ENCODE results near the gene FBLN7.

FBLN7 gene

DNA sequence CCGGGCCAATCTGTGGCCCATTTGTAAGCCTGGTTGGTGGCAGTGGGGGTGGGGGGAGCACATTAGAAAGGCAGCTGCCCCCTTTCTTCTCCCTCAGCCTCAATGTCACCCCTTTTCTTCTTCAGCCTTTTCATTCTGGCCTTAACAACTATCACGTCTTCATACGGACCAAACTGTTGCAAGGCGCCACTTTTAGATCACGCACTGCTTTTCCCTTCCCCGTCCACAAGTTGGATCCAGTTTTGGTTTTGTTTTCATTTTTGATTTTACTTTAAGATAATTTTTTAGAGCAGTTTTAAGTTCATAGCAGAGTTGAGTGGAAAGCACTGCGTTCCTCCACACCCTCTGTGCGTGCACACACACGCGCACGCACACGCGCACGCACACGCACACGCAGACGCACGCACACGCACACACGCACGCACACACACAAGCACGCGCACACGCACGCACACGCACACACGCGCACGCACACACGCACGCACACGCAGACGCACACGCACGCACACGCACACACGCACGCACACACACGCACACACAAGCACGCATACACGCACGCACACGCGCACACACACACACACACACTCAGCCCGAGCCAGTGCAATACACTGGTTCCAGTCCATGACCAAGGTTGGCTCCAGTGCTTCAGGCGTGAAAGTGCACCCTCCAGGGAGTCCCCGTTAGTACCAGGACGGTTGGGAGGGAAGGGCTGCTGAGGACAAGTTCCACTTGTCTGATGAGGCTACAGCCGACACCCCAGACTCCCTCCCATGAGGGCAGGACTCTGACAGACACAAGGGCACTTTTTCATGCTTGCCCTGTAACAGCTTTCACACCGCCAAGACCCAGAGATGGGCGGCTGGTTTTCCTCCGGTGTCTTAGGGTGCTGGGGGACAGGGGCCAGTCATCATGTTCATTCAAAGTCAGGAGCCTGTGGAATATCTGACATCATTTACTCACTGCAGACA is 22.4 kb downstream of the FBLN7 start:
- DNase-seq, result no peak

DNA sequence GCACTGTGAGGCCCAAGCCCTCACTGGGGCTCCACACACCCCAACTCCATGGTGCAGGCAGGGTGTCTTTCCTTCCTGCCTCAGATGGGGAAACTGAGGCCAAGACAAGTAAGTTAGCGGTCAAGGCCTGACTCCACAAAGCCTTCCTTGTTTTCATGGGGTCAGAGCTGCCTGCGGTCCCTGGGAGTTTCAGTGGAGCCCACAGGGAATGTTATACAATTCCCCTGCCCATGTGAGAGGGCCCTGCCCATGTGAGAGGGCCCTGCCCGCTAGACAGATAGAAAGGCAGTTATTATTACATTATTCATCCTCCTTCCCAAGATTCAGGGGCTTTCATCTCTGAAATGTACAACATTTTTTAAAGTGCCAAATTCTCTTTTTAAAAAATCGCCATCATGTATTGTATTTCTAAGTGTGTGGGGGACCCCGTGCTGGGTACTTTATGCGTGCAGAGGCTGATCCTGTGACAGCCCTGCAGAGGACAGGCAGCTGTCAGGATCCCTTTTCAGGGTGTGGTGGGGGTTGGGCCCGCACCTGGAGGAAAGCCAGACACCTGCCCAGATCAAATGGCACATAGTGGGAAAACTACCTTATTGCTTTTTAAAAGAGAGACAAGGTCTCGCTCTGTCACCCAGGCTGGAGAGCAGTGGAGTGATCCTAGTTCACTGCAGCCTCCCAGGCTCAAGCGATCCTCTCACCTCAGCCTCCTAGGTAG is 23.4 kb downstream of the FBLN7 start:
- DNase-seq, result no peak

DNA sequence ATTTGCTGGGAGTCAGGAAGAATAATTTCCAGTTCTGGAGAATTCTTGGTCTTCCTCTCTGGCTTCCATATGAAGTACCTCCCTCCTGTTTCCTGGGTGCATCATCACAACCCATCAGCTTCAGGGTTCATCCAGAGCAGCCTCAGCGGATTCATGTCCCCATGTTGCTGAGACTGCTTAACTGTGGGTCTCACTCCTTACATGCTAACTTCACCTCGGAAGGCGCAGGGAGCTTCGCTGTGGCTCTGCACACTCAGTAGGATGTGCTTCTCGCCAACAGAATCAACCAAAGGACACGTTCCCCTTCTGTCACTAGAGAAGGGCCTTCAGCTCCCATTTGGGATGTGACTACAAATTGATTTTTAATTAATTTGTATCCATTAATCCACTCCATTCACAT is 24.2 kb downstream of the FBLN7 start:
- no peak for DNase-seq

DNA sequence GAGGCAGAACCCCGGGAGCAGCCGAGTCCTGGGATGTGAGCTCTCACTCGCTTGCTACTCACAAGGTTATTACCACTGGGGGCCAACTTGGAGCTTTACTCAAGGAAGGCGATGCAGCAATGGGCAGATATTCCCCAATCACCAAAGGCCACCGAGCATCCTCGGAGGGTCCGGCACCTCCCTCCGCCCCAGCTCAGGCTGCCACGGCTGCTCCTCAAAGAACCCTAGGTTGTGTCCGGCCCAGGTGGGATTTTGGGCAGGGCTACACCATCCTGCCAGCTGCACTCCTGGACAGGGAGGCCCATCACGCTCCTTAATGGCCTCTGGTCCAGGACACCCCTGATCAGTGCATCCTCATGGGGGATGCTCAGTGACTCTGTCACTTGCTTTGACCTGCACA is 24.8 kb downstream of the FBLN7 start:
- no peak for DNase-seq

DNA sequence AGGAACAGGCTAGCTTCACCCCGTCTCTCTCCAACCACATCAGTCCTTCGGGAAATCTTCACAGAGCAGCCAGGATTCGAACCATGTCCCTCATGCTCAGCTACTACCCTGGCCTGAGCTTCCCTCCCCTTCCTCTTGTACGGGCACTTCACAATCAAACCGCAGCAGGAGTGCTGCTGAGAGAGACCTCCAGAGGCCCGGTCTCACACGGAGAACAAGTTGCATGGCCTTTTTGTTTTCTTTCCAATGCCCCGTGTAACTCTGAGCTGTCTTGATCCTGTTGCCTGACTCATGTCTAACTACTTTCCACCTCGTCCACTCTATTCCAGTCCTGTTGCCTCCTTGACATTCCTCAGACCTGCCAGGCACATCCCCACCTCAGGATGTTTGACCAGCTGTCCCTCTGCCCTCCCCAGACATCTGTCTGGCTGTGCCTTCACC is 25.4 kb downstream of the FBLN7 start:
- no peak for DNase-seq

DNA sequence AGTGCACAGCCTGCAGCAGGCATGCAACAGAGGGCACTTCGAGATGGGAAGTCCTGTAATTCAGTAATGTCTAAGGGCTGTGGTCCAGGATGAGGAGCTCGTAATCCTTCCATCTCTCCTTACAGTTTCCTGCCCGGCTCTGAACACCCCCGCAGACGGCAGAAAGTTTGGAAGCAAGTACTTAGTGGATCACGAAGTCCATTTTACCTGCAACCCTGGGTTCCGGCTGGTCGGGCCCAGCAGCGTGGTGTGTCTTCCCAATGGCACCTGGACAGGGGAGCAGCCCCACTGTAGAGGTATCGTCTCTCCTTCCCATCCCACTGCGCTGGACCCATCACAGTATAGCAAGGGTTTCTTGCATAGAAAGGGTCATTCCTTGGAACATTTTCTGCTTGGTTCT is 26.7 kb downstream of the FBLN7 start:
- DNase-seq, result no peak

DNA sequence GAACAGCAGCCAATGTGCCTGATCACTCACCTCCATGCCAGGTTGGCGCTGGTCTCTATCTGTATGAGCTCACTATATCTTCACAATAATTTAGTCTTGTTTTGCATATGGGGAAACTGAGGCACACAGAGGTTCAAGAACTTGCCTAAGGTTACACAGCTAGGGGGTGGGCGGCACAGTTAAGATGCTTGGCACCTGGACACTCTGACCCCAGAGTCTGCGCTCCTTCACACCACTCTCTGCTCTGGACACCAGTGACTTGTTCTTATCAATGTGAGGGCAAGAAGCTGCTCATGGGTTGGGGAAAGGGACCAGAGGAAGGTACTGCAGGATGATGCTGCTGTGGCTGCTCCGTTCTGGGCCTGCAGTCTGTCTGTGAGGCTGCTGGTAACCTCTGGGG is 27.1 kb downstream of the FBLN7 start:
- no peak for DNase-seq

DNA sequence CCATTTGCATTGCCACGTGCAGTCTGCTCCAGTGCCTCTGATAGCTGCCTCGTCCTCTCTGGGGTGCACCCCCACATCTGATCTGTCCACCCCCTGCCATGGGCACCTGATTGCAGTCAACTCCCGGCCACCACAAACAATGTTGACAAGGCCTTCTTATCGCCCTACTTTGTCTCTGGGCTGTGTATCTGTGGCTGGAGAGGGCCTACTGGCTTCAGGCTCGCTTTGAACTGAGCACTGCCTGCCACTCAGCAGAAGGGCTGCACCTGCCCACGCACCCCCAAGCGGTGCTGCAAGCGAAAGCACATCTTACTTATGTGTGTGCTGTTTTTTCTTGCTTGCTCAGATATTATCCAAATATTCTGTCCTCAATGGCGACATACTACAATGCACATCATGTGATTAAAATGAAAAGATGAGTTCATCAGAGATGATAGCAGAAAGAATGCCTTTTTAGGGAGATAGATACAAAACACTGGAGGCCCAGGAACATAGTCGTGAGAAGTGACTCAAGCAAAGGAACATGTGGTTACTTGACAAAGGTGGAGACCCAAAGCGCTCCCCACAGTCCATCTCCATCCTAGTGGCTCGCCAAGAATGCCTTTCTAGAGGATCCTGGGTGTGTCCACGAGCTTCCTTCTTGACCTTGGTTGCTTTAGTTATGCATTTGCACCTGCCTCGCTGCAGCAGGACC is 28.8 kb downstream of the FBLN7 start:
- no peak for DNase-seq

DNA sequence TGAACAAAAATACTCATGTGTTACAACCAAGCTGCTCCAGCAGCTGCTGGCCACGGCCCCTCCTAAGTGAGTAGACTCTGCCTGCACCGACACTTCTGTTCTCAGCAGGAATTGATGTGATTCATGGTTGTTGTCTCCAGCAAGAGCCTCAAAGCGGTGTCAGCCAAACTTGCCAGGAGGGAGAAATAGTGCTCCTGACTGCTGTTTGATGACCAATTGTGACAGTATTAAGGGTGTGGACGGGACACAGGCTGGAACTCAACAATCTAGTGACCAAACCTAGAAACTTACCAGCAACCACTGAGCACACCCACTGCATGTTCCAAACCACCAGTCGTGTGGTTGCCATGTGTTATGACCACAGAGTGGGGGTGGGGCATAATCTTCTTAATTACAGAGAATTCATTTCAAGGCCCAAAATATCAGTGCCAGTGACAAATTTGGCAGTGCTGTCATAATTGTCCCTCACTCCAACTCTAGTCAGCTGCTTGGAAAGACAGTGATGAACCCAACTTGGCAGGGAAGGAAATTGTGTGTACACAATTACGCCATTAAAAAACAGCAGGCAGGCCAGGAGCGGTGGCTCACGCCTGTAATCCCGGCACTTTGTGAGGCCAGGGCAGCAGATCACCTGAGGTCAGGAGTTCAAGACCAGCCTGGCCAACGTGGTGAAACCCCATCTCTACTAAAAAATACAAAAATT is 30.4 kb downstream of the FBLN7 start:
- DNase-seq, result no peak

DNA sequence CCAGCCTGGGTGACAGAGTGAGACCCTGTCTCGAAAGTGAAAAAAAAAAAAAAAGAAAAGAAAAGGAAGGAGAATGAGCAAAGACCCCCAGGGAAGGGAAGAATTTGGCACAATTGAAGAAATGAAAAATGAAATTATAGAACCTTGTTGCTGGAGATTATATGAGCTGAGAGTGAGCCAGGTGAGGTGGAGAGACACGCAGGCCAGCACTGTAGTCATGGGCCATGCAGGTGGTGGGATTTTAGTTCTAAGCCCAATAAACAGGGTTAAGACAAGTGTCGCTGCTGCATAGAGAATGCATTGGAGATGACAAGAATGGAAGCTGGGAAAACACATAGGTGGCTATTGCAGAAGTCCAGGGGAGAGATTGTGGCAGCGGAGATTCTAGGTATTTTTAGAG is 32.3 kb downstream of the FBLN7 start:
- no peak for DNase-seq

DNA sequence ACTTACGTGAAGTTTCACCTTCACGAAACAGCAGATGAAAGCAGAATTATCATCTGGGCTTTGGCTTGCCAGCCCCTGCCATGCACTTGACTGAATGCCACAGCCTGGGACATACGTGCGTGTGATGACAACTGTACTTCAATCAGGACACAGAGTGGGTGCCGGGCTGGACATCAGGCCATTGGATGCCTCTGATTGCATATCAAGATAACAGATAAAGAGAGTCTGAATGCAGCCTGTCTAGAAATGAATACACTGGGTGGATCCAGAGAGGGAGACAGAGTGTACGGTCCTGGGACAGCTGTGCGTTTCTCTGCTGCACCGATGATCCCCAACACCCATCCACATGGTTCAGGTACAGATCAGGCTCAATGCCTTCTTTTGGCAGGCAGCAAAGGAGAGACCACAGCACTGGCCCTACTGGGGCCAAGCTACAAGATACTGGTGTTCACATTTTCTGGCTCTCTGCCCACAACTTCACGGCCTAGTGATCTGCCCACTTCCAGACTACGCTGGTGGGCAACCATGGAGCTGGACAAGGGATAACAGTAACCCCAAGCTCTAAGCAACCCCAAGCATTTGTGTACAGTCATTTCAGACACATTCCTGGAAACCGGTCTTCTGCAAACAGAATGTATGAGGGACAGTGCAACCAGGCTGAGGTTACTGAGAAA is 35.6 kb downstream of the FBLN7 start:
- no peak for DNase-seq

DNA sequence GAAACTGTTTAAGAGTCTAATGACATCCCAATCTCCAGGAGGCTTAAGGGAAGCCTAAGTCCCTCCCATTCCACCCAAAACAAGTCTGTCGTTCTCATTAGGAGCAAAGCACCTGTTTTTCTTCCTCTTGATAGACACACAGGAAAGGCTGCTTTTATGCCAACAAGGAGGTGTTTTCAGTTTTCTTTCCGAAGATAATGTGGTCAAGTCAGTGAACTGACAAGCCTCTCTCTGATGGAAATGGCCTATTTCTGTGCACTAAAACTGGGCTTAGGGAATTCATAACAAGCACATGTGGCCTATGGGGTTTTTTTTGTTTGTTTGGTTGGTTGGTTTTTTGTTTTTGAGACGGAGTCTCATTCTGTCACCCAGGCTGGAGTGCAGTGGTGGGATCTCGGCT is 36.2 kb downstream of the FBLN7 start:
- no peak for DNase-seq

DNA sequence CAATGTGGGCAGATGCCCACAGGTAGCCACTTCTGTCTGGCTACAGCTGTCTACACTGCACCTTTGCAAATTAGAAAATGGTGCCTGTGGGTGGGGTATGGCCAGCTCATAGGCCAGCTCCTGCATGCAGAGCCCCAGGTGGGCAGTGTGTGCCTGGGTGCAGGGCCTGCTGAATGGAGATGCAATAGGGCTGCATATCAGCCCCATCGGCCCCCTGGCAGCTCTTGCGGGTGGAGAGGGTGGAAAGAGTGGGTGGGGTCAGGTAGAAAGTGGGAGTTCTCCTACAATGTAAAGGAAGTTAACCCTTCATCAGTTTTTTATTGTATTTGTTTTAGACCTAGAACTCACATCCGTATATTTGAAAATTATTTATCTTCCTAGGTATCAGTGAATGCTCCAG is 37.1 kb downstream of the FBLN7 start:
- no peak for DNase-seq

DNA sequence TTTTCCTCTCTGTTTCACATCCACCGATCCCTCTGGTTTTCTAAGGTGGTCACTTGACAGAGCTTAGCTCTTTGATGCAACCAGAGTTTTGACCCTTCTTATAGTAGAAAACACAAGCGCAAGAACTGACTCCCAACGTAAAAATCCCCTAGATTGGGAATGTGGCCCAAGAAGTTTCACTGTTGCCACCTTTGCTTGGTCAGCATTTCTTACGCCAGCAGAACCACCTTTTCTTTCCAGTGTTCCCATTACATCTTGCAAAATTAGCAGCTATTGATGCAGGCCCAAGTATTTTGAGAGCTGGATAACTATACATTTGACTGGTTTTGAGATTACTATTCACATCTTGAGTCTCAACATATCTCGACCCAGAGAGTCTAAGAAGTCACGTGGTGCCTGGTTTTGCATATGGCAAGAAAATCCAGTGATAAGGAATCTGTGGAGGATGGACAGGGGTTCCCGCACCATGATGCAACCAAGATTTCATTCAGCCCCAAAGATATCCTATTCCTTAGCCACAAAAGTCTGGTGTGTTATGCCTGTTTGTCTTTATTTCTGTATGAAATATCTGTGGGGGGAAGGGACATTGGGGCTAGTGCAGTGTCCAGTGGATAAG is 37.9 kb downstream of the FBLN7 start:
- no peak for DNase-seq

DNA sequence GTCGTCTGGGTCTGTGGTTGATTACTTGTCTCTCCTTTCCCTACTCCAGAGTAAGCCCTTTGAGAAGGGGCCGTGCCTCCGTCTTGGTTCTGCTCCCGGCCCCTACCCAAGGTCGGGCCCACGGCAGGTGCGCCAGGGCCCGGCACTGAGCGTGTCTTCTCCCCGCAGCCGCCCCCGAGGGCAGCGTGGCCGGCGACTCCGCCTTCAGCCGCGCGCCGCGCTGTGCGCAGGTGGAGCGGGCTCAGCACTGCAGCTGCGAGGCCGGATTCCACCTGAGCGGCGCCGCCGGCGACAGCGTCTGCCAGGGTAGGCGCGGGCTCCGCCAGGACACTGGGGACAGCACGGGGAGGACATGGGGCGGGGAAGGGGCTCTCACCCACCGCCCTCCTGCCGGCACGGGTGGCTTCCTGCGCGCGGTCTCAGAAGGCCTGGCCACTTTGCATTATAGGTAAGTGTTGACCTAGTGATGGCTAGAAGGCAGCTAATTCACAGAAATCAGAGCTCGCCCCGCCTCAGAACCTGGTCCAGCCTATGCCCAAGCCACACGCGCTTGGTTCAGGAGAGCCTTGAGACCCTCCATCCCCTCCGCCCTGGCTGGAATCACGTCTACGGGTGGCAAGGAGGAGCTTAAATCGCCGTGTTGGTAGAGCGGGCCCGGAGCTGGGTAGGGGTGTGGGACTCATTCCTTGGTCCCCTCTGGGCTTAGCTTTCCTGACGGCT is 43.5 kb downstream of the FBLN7 start:
- peak; percentile 71 for DNase-seq

DNA sequence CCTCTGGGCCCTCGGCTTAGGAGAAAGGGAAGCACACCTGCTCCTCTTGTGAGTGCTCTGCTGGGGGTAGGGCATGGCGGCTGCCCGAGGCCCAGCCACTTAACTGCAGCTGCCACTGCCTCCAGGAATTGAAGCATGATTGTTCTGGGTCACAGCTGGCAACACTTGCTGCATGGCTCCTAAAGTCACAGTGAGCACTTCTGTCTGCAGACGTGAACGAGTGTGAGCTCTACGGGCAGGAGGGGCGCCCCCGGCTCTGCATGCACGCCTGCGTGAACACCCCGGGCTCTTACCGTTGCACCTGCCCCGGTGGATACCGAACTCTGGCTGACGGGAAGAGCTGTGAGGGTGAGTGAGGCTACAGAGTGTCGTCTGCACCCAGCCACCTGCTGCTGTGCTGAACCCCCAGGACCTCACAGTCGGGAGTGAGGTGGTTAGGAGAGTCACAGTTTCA is 44.4 kb downstream of the FBLN7 start:
- no peak for DNase-seq

DNA sequence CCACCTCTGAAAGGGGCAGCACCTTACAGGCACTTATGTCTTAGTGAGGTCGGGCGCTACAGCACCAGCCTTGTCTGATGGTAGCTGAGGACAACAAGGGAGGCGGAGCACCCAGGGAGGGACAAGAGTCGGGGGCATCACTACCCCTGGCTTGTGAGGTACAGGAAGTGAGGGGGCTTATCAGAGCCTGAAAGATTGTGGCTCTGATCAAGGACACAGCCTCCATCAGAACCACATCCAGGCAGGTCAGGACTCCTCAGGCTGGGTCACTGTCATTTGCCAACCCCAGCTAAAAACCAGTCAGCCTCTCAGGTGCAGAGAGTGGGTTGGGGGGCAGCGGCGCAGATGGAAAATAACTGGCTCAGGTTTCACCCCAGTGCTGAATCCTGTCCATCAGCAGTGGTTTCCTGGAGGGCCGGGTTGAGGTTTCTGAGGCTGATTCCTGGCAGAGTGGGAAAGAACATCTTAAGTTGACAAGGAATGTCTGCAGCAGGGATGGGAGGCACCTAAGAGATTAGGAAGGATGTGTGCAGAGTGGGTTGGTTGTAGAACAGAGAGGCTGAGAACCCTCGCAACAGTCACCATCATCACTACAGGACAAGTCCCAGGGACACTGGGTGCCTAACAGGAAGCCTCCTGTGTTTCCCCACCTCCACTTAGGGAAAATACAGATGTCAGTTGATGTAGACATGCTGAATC is 45.3 kb downstream of the FBLN7 start:
- no peak for DNase-seq

DNA sequence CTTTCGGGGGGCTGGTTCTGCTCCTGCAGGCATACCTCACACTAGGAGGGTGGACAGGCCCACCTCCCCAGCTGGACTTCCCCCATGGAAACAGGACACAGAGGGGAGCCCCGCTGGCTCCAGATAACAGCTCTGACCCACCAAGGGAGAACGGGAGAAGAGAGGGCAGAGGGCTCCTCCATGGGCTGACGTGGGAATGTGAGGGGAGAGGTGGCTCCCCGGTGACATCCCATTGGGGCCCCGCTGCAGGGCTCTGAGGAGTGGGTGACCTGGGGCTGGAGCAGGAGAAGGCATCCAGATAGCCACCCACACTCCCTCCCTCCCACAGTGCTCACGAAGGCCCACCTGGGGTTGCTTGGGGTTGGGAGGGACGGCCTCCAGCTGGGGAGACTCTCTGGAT is 45.9 kb downstream of the FBLN7 start:
- DNase-seq, result no peak

DNA sequence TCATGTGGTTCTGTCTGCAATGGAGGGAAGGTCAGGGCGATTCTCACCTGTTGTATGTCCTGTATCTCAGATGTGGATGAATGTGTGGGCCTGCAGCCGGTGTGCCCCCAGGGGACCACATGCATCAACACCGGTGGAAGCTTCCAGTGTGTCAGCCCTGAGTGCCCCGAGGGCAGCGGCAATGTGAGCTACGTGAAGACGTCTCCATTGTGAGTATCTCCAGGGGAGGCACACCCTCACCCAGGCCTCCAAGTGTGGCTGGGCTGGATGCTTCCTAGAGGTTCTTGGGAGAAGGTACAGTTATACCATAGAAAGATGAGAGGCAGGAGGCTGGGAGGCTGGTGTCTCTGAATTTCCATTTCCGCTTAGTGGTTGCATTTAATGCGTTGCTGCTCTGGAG is 46.9 kb downstream of the FBLN7 start:
- no peak for DNase-seq

DNA sequence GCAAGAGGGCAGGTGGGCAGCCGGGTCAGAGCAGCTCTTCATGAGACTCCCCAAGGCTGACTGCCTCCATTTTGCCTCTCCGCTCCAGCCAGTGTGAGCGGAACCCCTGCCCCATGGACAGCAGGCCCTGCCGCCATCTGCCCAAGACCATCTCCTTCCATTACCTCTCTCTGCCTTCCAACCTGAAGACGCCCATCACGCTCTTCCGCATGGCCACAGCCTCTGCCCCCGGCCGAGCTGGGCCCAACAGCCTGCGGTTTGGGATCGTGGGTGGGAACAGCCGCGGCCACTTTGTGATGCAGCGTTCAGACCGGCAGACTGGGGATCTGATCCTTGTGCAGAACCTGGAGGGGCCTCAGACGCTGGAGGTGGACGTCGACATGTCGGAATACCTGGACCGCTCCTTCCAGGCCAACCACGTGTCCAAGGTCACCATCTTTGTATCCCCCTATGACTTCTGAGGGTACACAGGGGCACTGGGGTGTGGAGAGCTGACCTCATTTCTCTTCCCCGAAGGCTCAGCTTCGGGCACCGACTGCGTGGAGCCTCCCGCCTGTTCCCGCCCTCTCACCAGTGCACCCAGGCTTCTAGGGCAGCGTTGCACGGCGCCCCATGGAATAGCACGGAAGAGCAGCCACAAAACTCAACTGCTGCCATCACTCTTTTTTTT is 49.0 kb downstream of the FBLN7 start:
- no peak for DNase-seq

All from activated CD8-positive, alpha-beta memory T cell treated with anti-CD3 and anti-CD28 coated beads, Interleukin-2, amount 50 U/mL, for 48 hours (primary cell).